ENCODE results near the gene DYNLL1. TPM values are rescaled to one million over a fixed set of nuclear protein-coding genes. Genes with fewer than 3 reads are reported as not detected.

DYNLL1 gene
- total RNA-seq, 1 experiment from 2014 or later = 618 TPM

DNA sequence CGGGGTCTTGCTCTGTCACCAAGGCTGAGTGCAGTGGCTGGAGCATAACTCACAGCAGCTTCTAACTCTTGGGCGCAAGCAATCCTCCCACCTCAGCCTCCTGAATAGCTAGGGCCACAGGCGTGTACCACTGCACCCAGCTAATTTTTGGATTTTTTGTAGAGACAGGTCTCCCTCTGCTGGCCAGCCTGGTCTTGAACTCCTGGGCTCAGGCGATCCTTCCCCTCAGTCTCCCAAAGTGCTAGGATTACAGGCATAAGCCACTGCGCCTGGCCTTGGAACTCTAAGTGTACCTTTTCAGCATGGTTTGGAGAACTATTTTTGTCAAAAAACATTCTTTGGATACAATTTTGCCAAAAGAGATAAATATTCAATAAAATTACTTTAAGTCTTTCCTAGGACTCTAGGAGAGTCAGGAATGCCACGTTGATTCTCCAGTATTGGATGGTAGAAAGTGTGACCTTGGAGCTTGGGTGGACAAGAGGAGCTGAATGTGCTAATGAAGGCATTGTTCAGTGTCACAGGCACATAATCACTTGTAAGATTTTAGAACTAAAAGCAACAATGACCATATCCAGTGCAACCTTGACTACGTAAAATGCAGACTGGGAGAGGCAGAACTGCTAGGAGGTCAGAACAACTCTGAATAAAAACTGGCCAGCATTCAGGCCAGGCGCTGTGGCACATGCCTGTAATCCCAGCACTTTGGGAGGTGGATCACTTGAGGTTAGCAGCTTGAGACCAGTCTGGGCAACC, 29.2 kb upstream of the DYNLL1 start:
- TF ChIP-seq, protein P1, sequence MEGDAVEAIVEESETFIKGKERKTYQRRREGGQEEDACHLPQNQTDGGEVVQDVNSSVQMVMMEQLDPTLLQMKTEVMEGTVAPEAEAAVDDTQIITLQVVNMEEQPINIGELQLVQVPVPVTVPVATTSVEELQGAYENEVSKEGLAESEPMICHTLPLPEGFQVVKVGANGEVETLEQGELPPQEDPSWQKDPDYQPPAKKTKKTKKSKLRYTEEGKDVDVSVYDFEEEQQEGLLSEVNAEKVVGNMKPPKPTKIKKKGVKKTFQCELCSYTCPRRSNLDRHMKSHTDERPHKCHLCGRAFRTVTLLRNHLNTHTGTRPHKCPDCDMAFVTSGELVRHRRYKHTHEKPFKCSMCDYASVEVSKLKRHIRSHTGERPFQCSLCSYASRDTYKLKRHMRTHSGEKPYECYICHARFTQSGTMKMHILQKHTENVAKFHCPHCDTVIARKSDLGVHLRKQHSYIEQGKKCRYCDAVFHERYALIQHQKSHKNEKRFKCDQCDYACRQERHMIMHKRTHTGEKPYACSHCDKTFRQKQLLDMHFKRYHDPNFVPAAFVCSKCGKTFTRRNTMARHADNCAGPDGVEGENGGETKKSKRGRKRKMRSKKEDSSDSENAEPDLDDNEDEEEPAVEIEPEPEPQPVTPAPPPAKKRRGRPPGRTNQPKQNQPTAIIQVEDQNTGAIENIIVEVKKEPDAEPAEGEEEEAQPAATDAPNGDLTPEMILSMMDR (conservative IDR thresholded peaks at IDR 0.05) = peak; percentile 73
- Histone ChIP-seq H2BK15ac (ENCODE audit: low read depth, low read length) (no peak overlapping the region), H3K9me3 (ENCODE audit: control insufficient read depth, low read depth, low read length) (no peaks in the 10 kb centered on the region), H2AK5ac (ENCODE audit: insufficient read length, low read length) (no peak overlapping the region), H3K27ac (ENCODE audit: insufficient read length, low read depth, low read length) (no peak overlapping the region), H3K56ac (ENCODE audit: insufficient read length, low read depth, low read length) (no peak overlapping the region), H2BK20ac (ENCODE audit: low read depth, low read length, poor library complexity, severe bottlenecking) (no peak overlapping the region), H3K27me3 (ENCODE audit: insufficient read depth, low read length) (no peaks in the 10 kb centered on the region), H4K5ac (ENCODE audit: insufficient read length, low read depth, low read length) (no peak overlapping the region), H3K23ac (ENCODE audit: insufficient read length, low read depth, low read length) (no peak overlapping the region), H2BK5ac (ENCODE audit: insufficient read length, low read length) (no peak overlapping the region), H4K91ac (ENCODE audit: insufficient read length, low read depth, low read length) (no peak overlapping the region), H3K14ac (ENCODE audit: insufficient read depth, low read length) (no peak overlapping the region), H3K79me2 (ENCODE audit: insufficient read depth, low read length) (peaks cover 11% of the 10 kb centered on the region; the same call in 1 of the 2 replicates), H2BK120ac (ENCODE audit: low read depth, low read length, poor library complexity, severe bottlenecking) (no peak overlapping the region), H3T11ph (ENCODE audit: low read length) (no peak overlapping the region), H3K9ac (ENCODE audit: extremely low read depth, insufficient read length, low read length) (no peak overlapping the region), H2AFZ (ENCODE audit: low read length) (no peak overlapping the region), H4K20me1 (ENCODE audit: control insufficient read depth, insufficient read depth, insufficient read length) (no peaks in the 10 kb centered on the region), H2BK12ac (ENCODE audit: insufficient read length, low read depth, low read length) (no peak overlapping the region), H3K18ac (ENCODE audit: insufficient read length, low read depth, low read length) (no peak overlapping the region), H3K4me1 (ENCODE audit: insufficient read depth, low read length) (no peaks in the 10 kb centered on the region), H4K8ac (replicated peaks; ENCODE audit: insufficient read length, low read depth, low read length) (no peak overlapping the region), H3K4ac (ENCODE audit: low read depth, low read length) (no peak overlapping the region), H3K4me2 (ENCODE audit: insufficient read depth, insufficient read length, low read length) (no peak overlapping the region), H3K79me1 (ENCODE audit: insufficient read depth, low read depth, low read length, poor library complexity, severe bottlenecking) (peaks cover 3% of the 10 kb centered on the region), H3K23me2 (ENCODE audit: insufficient read length, low read depth, low read length, poor library complexity, severe bottlenecking) (peaks cover 7% of the 10 kb centered on the region)
- DNase-seq = peak; percentile 72
- Mint-ChIP-seq H3K4me3 (peak overlapping the region; percentile 4 to 52; a peak in 2 of 5 replicates), H3K27me3 (ENCODE audit: low read depth) (no peaks in the 10 kb centered on the region), H3K4me1 (peaks cover 17 to 24% of the 10 kb centered on the region in 2 experiments), H3K27ac (peak overlapping the region in 2 of 3 experiments; percentile 83; a peak in 3 of 7 replicates), H3K36me3 (ENCODE audit: insufficient read depth in 1 of 3, low read depth in 3 of 3) (peaks cover 44 to 61% (median 55%) of the 10 kb centered on the region in 3 experiments), H3K9me3 (no peaks in the 10 kb centered on the region)
- WGBS (ENCODE audit: extremely low coverage, insufficient read length, low lambda C conversion rate) = no CpG with 5 or more reads among the region's 8 CpGs
